B cell (primary cell): Measurements from ENCODE around the gene C2orf74.

Experiments used
- CTCF ChIP-seq: fragments of 200-600 bp; IDR thresholded peaks from one replicate; pipeline ENCODE4 v1.8.0; 2022; ENCODE audit warnings: antibody characterized with exemption, mild to moderate bottlenecking
- EZH2 ChIP-seq: IDR thresholded peaks from 2 replicates; pipeline ENCODE4 v1.6.1; 2012; ENCODE audit warnings: borderline replicate concordance, low read depth, mild to moderate bottlenecking, moderate library complexity, low read length; ENCODE audit not compliant: insufficient read depth, poor library complexity, severe bottlenecking

- TF ChIP-seq CTCF (no peak), EZH2 (no peak)
Observed at GRCh38 chr2:61196671-61197070, 34.7 kb downstream of the C2orf74 start.
